ENCODE measurements around the gene RPSA.
A peak's percentile ranks its signal among the peaks of the same experiment; 100 is the strongest.

The RPSA gene

GRCh38 chr3:39443530-39443929, 37.0 kb downstream of the RPSA start:
- TF ChIP-seq MAX (IDR thresholded peaks at IDR 0.05; ENCODE audit: low read depth, low read length) = no peak
- TF ChIP-seq, protein P1, sequence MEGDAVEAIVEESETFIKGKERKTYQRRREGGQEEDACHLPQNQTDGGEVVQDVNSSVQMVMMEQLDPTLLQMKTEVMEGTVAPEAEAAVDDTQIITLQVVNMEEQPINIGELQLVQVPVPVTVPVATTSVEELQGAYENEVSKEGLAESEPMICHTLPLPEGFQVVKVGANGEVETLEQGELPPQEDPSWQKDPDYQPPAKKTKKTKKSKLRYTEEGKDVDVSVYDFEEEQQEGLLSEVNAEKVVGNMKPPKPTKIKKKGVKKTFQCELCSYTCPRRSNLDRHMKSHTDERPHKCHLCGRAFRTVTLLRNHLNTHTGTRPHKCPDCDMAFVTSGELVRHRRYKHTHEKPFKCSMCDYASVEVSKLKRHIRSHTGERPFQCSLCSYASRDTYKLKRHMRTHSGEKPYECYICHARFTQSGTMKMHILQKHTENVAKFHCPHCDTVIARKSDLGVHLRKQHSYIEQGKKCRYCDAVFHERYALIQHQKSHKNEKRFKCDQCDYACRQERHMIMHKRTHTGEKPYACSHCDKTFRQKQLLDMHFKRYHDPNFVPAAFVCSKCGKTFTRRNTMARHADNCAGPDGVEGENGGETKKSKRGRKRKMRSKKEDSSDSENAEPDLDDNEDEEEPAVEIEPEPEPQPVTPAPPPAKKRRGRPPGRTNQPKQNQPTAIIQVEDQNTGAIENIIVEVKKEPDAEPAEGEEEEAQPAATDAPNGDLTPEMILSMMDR (IDR thresholded peaks at IDR 0.05; ENCODE audit: low read depth, low read length) = no peak
- no peak for TF ChIP-seq POLR2A (IDR thresholded peaks at IDR 0.05; ENCODE audit: extremely low read depth, insufficient read length)
- TF ChIP-seq MYC (IDR thresholded peaks at IDR 0.05; ENCODE audit: low read depth, low read length) = no peak
- DNase-seq (ENCODE audit: low read depth) = no peak
- no peak overlapping the region for H3K4me3 ChIP-seq (ENCODE audit: low read depth, low read length)

- no peak overlapping the region for H3K4me3 ChIP-seq (ENCODE audit: low read depth, low read length)
- DNase-seq (ENCODE audit: low read depth) = no peak
- TF ChIP-seq, protein P1 (IDR thresholded peaks at IDR 0.05; ENCODE audit: low read depth, low read length) = no peak
- no peak for TF ChIP-seq MYC (IDR thresholded peaks at IDR 0.05; ENCODE audit: low read depth, low read length)
- no peak for TF ChIP-seq MAX (IDR thresholded peaks at IDR 0.05; ENCODE audit: low read depth, low read length)
- no peak for TF ChIP-seq POLR2A (IDR thresholded peaks at IDR 0.05; ENCODE audit: extremely low read depth, insufficient read length)
These were observed 39.4 kb downstream of the RPSA start for GRCh38 chr3:39445927-39446326.

DNA sequence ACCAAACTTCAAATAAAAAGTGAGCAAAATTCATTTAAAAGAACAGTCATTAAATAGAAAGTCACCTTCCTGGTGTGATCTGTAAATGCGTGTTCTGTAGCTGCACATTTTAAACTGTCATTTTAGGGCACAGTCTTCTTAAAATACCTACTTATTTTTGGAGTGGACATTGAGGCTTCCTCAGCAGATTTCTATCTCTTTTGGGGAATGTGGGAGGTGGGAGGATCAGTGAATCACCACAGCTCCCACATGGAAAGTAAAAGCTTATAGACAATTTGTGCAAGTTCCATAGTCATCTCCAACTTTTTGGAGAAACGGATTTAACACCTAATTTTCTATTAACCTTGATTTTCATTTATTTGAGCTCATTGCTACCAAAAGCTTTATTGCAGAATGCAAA, 39.9 kb downstream of the RPSA start:
- no peak overlapping the region for H3K4me3 ChIP-seq (ENCODE audit: low read depth, low read length)
- TF ChIP-seq POLR2A (IDR thresholded peaks at IDR 0.05; ENCODE audit: extremely low read depth, insufficient read length) (no peak), MYC (IDR thresholded peaks at IDR 0.05; ENCODE audit: low read depth, low read length) (no peak), MAX (IDR thresholded peaks at IDR 0.05; ENCODE audit: low read depth, low read length) (no peak)
- TF ChIP-seq, protein P1 (IDR thresholded peaks at IDR 0.05; ENCODE audit: low read depth, low read length) = no peak
- DNase-seq (ENCODE audit: low read depth) = no peak

GRCh38 chr3:39447637-39448483, 41.3 kb downstream of the RPSA start:
- no peak overlapping the region for H3K4me3 ChIP-seq (ENCODE audit: low read depth, low read length)
- peak; percentile 77 for DNase-seq (ENCODE audit: low read depth)
- TF ChIP-seq, protein P1 (IDR thresholded peaks at IDR 0.05; ENCODE audit: low read depth, low read length) = peak; percentile 82
- TF ChIP-seq MYC (IDR thresholded peaks at IDR 0.05; ENCODE audit: low read depth, low read length) = no peak

DNA sequence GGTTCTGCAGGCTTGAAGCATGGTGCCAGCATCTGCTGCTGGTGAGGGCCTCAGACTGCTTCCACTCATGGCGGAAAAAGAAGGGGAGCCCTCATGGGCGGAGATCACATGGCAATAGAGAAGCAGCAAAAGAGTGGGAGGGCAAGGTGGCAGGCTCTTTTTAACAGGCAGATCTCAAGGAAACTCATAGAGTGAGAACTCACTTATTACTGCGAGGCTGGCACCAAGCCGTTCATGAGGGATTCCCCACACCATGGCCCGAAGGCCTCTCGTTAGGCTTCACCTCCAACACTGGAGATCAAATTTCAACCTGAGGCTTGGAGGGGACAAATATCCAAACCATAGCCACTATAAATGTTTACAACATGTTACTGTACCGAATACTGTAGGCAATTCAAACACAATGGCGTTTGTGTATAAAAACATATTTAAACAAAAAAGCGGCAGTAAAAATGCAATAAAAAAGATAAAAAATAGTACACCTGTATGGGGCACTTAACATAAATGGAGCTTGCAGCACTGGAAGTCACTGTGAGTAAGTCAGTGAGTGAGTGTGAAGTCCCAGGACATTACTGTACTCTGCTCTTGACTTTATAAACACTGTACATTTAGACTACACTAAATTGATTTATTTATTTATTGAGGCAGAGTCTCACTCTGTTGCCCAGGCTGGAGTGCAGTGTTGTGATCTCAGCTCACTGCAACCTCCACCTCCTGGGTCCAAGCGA, 42.1 kb downstream of the RPSA start:
- TF ChIP-seq MYC (IDR thresholded peaks at IDR 0.05; ENCODE audit: low read depth, low read length) = no peak
- no peak for TF ChIP-seq MAX (IDR thresholded peaks at IDR 0.05; ENCODE audit: low read depth, low read length)
- TF ChIP-seq POLR2A (IDR thresholded peaks at IDR 0.05; ENCODE audit: extremely low read depth, insufficient read length) = no peak
- TF ChIP-seq, protein P1 (IDR thresholded peaks at IDR 0.05; ENCODE audit: low read depth, low read length) = no peak
- no peak for DNase-seq (ENCODE audit: low read depth)
- no peak overlapping the region for H3K4me3 ChIP-seq (ENCODE audit: low read depth, low read length)

Measured in NB4 (cell line).